ENCODE data around the gene MEI4.
"Not testable (repeated sequence)": the region's sequence is repeated elsewhere in the genome, so short reads cannot be mapped to it uniquely, and the experiment has no call there.

Gene MEI4, protein sequence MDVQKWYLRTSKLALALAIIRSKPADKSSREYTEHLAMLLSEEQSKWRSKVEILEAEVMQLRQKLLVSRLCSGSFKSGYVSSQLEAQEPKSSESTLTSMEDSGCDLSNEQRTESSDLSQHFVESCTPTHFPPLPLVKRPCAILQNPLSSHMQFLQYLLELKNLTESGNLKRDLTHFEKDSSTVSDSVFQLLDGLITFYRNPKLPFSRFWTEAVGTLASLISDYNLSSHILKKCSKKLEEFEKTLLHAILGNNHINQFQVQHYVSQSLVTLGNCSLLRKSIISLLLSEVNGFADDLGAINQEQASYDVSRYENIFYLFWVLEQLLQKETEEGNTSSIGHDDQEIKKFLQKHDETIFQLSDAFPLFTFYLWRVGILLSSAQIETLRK

DNA sequence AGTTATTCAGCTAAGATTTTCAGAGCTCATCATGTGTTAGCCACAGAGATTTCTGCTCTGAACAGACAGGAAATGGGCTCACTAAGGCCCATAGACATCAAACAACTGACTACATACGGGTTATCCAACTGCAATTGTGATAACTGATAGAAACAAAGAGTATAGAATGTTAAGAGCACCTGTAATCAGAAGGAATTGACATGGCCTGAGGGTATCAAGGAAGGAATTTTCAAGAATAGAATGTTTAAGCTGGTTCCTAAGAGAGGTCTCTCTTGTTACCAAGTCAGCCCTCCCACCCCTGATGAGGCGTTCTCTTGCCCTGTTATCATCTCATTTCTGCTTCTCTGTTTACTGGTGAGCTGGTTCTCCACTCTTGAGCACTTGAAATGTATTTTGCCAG, at the start of gene MEI4:
Gene MEI4 (plus strand): TSS at position 301 of the 400 bp plus-strand sequence. CDS start 37,633 bp downstream, outside the sequence.
- DNase-seq (ENCODE audit: low read depth in 2 of 2, low spot score in 1 of 2): no peak

DNA sequence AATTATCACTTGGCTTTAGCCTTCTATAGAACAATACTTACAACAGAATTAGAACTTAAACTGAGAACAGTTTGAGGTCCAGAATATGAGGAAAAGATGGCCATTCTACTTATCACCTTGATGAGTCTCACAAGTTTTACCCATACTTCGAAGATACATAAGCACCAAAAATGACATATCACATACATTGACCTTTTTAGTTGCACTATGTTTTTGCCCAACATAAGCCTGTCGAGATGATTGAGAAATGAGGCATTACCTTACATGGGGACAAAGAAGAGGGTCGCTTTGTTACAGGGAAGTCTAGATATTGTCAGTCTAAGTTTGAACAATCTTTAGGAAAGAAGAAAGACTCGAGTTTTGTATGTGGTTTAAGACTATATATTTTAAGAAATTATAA, 48.4 kb upstream of the MEI4 start:
- no peak for DNase-seq (ENCODE audit: low read depth in 2 of 2, low spot score in 1 of 2)

DNA sequence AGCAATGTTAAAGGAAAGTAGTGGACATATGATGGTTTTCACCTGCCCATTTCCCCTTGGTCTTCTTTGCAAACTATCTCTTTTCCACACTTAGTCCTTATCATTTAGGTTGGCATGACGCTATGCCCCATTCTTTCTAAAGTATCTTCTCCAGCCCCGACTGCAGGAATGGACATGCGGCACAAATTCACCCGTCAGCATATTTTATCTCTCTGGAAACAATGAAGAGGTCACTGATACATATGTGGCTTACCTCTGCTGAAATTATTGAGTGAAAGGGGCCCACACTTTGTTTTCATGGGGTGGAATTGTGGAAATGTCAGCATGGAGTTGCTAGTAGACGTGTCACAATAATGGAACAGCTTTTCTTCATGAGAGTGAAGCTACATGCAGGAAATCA, 45.8 kb upstream of the MEI4 start:
- no peak for DNase-seq (ENCODE audit: low read depth in 2 of 2, low spot score in 1 of 2)

DNA sequence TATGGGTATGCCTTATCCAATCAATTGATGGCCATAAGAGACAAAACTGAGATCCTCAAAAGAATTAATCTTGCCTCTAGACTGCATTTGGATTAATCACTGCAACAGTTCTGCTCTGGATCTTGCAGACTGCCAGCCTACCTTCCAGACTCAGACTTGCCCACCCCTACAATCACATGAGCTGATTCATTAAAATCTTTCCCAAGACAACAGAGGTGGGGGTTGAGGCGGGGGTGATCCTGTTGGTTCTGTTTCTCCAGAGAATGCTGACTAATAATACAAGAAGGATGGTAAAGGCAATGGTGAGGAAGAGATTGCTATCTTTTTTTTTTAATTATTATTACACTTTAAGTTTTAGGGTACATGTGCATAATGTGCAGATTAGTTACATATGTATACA, 43.7 kb upstream of the MEI4 start:
- no peak for DNase-seq (ENCODE audit: low read depth in 2 of 2, low spot score in 1 of 2)

DNA sequence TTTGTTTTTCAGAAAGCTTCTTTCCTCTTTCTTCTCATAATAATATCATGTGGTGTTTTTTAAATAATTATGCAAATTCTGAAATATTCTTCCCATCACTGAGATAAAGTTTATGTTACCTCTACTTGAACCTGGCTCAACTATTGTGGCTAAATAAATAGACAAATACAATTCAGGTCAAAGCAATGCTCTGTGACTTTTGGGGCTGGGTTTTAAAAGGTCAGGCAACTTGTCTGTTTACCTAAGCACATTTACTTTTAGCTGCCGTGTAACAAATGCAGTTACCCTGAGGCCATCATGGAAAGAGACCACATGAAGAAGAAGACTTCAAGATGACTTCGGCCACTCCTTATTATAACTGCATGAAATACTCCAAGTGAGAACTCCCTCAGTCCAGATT, 33.7 kb upstream of the MEI4 start:
- no peak for DNase-seq (ENCODE audit: low read depth in 2 of 2, low spot score in 1 of 2)

DNA sequence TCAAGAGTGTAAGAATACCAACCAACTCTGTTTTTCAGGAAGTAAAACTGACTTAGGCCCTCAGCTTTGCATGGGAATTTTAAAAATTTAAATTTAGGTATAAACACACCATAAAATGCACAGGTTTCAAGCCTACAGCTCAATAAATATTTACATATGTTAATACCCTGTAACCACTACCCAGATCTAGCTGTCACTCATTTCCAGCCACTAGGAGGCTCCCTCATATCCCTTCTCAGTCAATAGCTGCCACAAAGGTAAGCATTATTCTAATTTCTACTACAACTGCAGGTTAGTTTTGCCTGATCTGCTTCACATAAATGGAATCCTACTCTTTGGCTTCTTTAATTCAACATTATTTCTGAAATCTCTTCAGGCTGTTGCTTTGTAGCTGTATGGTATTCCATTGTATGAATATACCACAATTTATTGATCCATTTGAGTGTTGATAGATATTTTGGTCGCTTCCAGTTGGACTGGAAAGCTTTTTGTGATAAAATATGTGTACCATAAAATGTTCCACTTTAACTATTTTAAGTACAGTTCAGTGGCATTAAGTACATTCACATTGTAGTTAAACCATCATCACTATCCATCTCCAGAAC, 32.5 kb upstream of the MEI4 start:
- no peak for DNase-seq (ENCODE audit: low read depth in 2 of 2, low spot score in 1 of 2)

DNA sequence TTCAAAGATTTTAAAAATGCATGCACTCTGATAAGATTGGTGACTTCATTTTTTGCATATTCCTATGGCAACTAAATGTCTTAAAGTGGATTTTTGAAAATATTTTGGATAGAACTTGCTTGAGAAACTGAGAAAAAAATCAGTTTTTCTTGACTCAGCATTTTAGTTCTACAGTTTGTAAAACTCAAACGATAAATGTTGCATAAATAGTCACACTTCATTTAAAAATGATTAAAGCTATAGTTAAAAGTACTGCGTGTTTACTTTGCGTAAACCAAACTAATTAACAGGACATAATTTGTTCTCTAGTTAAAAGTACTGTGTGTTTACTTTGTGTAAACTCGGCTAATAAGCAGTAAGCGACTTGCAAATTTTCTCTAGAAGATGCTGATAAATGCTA, 28.3 kb upstream of the MEI4 start:
- DNase-seq (ENCODE audit: low read depth in 2 of 2, low spot score in 1 of 2): no peak

DNA sequence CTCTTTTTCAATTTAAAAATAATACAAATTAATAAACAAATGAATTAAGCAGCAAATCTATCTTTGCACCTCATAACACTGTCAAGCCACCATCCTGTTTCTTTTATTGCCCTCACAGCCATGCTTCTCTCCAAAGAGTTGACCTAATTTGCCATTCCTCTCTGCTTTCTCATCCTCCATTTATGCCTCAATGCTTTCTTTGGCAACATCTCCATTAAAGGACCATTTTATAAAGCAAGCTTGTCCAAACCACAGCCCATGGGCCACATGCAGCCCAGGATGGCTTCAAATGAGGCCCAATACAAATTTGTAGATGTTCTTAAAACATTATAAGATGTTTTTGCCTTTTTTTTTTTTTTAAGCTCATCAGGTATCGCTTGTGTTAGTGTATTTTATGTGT, 26.4 kb upstream of the MEI4 start:
- no peak for DNase-seq (ENCODE audit: low read depth in 2 of 2, low spot score in 1 of 2)

GRCh38 chr6:77630014-77630413, 22.8 kb upstream of the MEI4 start:
- no peak for DNase-seq (ENCODE audit: low read depth in 2 of 2, low spot score in 1 of 2)

- no peak for DNase-seq (ENCODE audit: low read depth in 2 of 2, low spot score in 1 of 2)
These were observed 19.4 kb upstream of the MEI4 start for GRCh38 chr6:77633471-77633870.

DNA sequence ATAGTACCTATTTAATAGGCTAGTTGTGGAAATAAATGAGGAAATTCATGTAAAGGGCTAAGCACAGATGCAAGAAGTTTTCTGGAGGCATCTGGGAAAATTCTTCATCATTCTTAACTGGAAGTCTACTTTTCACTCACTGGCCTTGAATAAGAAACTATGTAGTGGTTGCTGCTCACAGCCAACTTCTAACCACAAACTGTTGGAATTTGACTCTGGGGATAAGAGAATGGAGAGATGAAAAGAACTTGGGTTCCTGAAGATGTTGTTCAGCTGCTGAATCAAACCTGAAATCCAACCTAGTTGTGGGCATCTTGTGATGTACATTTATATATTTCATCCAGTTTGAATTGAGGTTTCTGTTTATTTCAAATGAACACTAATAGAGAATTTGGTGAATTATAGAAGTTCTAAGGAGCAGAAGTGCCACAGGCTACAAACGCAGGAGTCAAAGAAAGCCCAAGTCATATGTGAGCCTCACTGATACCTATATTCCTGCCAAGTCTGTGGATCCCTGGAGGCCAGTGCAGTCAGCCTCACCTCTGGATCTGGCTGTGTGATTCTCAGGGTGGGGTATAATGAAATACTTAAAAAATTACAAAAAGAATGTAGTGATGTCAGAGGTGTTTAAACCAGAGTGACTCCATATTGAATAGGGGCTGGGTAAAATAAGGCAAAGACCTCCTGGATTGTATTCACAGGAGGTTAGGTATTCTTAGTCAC, 18.7 kb upstream of the MEI4 start:
- DNase-seq (ENCODE audit: low read depth in 2 of 2, low spot score in 1 of 2): no peak

DNA sequence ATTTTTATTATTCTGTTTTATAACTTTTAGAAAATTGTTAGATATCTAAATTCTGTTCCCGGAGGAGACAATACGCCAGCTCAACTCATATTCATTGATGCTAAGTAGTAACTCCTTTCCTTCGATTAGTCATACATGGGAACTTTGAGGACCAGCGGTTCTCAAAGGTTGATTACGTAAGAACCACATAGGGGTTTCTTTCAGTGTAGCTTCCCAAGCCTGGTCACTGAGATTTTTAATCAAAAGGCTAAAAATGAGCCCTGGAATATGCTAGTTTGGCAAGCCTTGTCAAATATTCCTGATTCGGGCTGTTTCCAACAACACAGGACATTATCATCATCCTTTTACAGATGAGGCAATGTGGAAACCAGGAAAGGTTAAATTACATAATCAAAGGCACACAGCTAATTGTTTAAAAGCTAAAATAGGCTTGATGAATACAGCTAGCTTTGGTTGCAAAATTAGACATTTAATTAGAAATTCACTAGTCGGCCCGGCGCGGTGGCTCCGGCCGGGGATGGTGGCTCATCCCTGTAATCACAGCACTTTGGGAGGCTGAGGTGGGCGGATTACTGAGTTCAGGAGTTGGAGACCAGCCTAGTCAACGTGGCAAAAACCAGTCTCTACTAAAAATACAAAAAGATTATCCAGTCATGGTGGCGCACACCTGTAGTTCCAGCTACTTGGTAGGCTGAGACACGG, 14.6 kb upstream of the MEI4 start:
- no peak for DNase-seq (ENCODE audit: low read depth in 2 of 2, low spot score in 1 of 2)

GRCh38 chr6:77644102-77644705, 8.6 kb upstream of the MEI4 start:
- DNase-seq (ENCODE audit: low read depth in 2 of 2, low spot score in 1 of 2): no peak

GRCh38 chr6:77650098-77650663, 2.7 kb upstream of the MEI4 start:
- DNase-seq (ENCODE audit: low read depth in 2 of 2, low spot score in 1 of 2): no peak

DNA sequence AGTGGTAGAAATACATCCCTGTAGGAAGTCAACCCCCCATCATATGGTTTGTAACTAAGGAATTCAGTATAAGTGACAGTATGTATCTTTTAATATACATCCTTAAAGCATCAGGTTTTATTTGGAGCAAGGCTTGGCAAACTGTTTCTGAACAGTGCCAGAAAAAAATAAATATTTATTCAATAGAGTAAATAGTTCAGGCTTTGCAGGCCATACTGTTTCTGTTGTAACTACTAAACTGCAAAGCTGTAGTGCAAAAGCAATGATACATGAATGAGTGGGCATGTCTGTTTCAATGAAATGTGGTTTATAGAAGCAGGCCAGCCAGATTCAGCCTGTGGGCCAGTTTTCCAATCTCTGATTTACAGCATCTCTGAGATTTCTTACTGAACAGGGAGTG, 977 bp downstream of the MEI4 start:
- DNase-seq (ENCODE audit: low read depth in 2 of 2, low spot score in 1 of 2): no peak

DNA sequence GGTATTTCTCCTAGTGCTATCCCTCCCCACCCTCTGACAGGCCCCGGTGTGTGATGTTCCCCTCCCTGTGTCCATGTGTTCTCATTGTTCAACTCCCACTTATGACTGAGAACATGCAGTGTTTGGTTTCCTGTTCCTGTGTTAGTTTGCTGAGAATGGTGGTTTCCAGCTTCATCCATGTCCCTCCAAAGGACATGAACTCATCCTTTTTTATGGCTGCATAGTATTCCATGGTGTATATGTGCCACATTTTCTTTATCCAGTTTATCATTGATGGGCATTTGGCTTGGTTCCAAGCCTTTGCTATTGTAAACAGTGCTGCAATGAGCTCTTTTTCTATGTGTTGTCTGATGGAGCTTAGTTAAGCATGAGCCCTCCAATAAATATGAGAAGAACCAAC, 2.2 kb downstream of the MEI4 start:
- not testable (repeated sequence) for DNase-seq (ENCODE audit: low read depth in 2 of 2, low spot score in 1 of 2)

DNA sequence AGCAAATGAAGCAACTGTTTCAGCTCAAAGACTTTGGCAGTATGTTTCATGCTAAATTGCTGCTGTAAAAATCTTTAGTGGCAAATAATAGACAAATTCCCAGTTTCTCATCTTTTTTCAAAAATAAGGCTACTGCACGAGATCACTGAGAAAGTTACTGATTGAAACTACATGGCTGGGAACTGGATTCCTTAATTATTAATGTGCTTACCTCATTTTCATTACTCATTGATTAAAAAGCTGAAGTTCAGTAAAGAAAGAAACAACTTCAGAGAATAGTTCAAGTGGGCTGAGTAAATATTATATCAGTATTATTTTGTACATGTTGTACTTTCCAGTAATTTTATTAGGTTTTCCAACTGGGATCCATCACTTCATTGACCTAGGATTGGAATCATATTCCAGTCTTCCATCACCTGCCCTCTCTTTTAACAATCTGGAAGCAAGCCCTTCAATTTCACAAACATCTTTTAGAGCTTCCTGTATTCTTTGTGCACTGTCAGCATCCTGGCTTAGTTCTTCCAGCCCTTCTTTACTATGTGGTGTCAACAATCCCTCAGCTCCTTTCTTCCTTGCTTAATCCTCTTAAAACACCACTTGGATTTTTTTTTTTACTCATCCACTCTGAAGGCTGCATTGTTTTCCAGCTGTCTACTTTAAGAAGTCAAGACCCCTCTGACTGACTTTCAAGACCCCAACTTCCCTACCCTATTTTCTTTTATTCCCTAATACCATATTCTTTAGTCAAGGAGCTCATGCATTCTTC, 4.3 kb downstream of the MEI4 start:
- no peak for DNase-seq (ENCODE audit: low read depth in 2 of 2, low spot score in 1 of 2)

DNA sequence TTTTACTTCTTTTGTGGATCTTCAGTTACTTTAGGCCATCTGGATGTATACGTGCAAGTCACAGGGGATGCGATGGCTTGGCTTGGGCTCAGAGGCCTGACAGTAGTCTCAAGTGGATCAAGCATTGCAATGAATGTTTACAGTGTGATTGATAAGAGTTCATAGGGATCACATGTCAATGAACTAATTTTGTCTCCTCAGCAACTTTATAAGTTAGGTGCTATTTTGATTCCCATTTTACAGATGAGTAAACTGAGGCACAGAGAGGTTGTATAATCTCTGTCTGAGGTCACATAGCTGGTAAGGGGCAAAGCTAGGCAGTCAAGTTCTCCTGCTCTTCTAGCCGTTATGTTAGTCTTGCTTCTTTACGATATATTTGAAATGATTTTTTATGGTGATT, 13.5 kb downstream of the MEI4 start:
- no peak for DNase-seq (ENCODE audit: low read depth in 2 of 2, low spot score in 1 of 2)

- DNase-seq (ENCODE audit: low read depth in 2 of 2, low spot score in 1 of 2): no peak
These were observed 14.0 kb downstream of the MEI4 start for GRCh38 chr6:77666846-77667245.

DNA sequence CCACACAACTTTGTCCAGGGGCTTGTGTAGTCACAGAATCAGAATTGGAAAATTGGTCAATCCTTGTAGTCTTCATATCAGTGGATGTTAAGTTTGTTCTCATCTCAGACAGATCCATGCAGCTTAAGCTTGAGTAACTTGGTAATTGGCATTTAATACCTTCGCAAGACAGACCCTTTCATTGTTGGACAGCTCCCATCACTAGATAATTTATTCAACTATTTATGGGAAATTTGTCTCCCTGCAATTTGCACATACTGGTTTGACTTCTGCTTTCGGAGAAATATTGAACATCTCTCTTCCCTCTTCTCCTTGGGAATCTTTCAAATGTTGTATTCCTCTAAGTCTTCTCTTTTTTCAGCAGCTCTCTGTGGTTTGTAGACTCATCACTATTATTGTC, 17.1 kb downstream of the MEI4 start:
- DNase-seq (ENCODE audit: low read depth in 2 of 2, low spot score in 1 of 2): no peak
